NB4 (cell line): ENCODE results near the gene AGBL1.

Source experiments
- CTCF ChIP-seq: IDR thresholded peaks from one replicate; pipeline ENCODE4 v1.5.1; 2012; ENCODE audit warnings: low read depth, low read length
- MYC ChIP-seq: IDR thresholded peaks from 2 replicates; pipeline ENCODE4 v1.6.1; 2011; ENCODE audit warnings: low read depth, low read length
- POLR2A ChIP-seq: IDR thresholded peaks from 2 replicates; pipeline ENCODE4 v1.6.1; 2011; ENCODE audit warnings: mild to moderate bottlenecking; ENCODE audit not compliant: insufficient read length; ENCODE audit errors: extremely low read depth
- TF ChIP-seq, protein P1 (sequence below): IDR thresholded peaks from 2 replicates; pipeline ENCODE4 v1.6.1; 2011; ENCODE audit warnings: low read depth, low read length

- TF ChIP-seq CTCF, result no peak
- TF ChIP-seq, protein P1, sequence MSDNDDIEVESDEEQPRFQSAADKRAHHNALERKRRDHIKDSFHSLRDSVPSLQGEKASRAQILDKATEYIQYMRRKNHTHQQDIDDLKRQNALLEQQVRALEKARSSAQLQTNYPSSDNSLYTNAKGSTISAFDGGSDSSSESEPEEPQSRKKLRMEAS, result no peak
- no peak for TF ChIP-seq POLR2A
- TF ChIP-seq MYC, result no peak
Observed at GRCh38 chr15:86829245-86829644, 749.6 kb downstream of the AGBL1 start.
